HCT116 (cell line): ENCODE data around the gene WWP2. TPM values are rescaled to one million over a fixed set of nuclear protein-coding genes. Genes with fewer than 3 reads are reported as not detected.
A peak's percentile ranks its signal among the peaks of the same experiment; 100 is the strongest.

Experiments used
- ATAC-seq: fragments of 200-7000 bp; cut with Tn5 transposase; 2 replicates; pipeline ENCODE4 v1.9.1; 2020; ENCODE audit warnings: mild to moderate bottlenecking, moderate library complexity
- BruUV-seq: library from RNA; stranded (reverse); fragments of 400-500 nt; replicated peaks from 2 replicates; lab custom pipeline; 2021; lab: Mats Ljungman, UMichigan
- CTCF ChIA-PET: fragments of 300-600 bp; sonication (Branson Sonifier 250); formaldehyde crosslinking; loops from one replicate; lab custom pipeline; 2021; ENCODE audit warnings: antibody characterized with exemption; lab: Charles Lee
- POLR2A ChIA-PET: fragments of 300-600, 350-600 bp; sonication (Branson Sonifier 250); formaldehyde crosslinking; loops from one replicate; lab custom pipeline; 2021; ENCODE audit warnings: antibody characterized with exemption; lab: Charles Lee
- RAD21 ChIA-PET, 2 experiments: fragments of 300-600 bp; sonication (Branson Sonifier 250); formaldehyde crosslinking; loops; one replicate each; lab custom pipeline; 2023; ENCODE audit warnings: low total read pairs in 2 of 2; ENCODE audit not compliant: uncharacterized antibody in 2 of 2, unreplicated experiment in 2 of 2, low non-redundant PET in 1 of 2; lab: Charles Lee
- DNase-seq: peaks from one replicate; pipeline ENCODE4 v3.0.0-alpha.2; 2010; ENCODE audit warnings: low read depth, low spot score
- H2AFZ ChIP-seq: fragments of 200-600 bp; shearing (Covaris generic), sonication (generic); 2 replicates; pipeline ENCODE4 v1.6.1; 2017; ENCODE audit warnings: low read depth, mixed run types, mixed read lengths, antibody characterized with exemption, low read length; ENCODE audit not compliant: poor library complexity, severe bottlenecking
- H3K27ac ChIP-seq: 2 replicates; pipeline ENCODE4 v1.5.1; 2012; ENCODE audit warnings: low read depth, low read length
- H3K27me3 ChIP-seq: fragments of 200-600 bp; sonication (generic); 2 replicates; pipeline ENCODE4 v1.6.1; 2016; ENCODE audit warnings: mixed run types, low read length, mixed read lengths; ENCODE audit not compliant: insufficient read depth
- H3K36me3 ChIP-seq, 2 experiments: fragments of 200-500 bp in 1 of 2; fragments of 200-600 bp in 1 of 2; sonication (Bioruptor generic) in 1 of 2; sonication (generic) in 1 of 2; 2 replicates each; pipeline versions ENCODE4 v1.5.1 to v1.6.1; 2014 to 2016; ENCODE audit warnings: low read length in 2 of 2, inconsistent platforms in 1 of 2, mixed read lengths in 1 of 2, mixed run types in 1 of 2; ENCODE audit not compliant: insufficient read depth in 2 of 2, control insufficient read depth in 1 of 2
- H3K4me1 ChIP-seq, 2 experiments: fragments of 200-600 bp in 1 of 2; sonication (generic) in 1 of 2; 2 replicates each; pipeline versions ENCODE4 v1.5.1 to v1.6.1; 2012 to 2017; ENCODE audit warnings: low read length in 2 of 2, inconsistent platforms in 1 of 2, mild to moderate bottlenecking in 1 of 2, mixed read lengths in 1 of 2, mixed run types in 1 of 2, moderate library complexity in 1 of 2; ENCODE audit not compliant: insufficient read depth in 2 of 2, control insufficient read depth in 1 of 2
- H3K4me2 ChIP-seq: fragments of 200-600 bp; sonication (generic); 2 replicates; pipeline ENCODE4 v1.6.1; 2017; ENCODE audit warnings: mixed run types, low read length, mixed read lengths
- H3K4me3 ChIP-seq, 2 experiments: fragments of 200-600 bp in 1 of 2; sonication (generic) in 1 of 2; replicated peaks in 1 of 2; 2 replicates each; pipeline ENCODE4 v1.5.1; 2011 to 2016; ENCODE audit warnings: low read length in 2 of 2, control low read depth in 1 of 2, low read depth in 1 of 2, mild to moderate bottlenecking in 1 of 2, mixed read lengths in 1 of 2, mixed run types in 1 of 2
- H3K79me2 ChIP-seq: fragments of 200-600 bp; sonication (generic); 2 replicates; pipeline ENCODE4 v1.6.1; 2017; ENCODE audit warnings: mild to moderate bottlenecking, mixed run types, low read length, moderate library complexity, mixed read lengths; ENCODE audit not compliant: insufficient read depth
- H3K9ac ChIP-seq: fragments of 200-600 bp; sonication (generic); 2 replicates; pipeline ENCODE4 v1.6.1; 2016; ENCODE audit warnings: low read length, mixed read lengths
- H3K9me2 ChIP-seq: fragments of 200-600 bp; sonication (generic), shearing (Covaris generic); 2 replicates; pipeline ENCODE4 v1.6.1; 2017; ENCODE audit warnings: mixed run types, mild to moderate bottlenecking, moderate library complexity; ENCODE audit not compliant: insufficient read depth
- H3K9me3 ChIP-seq, 2 experiments: fragments of 200-500 bp in 1 of 2; fragments of 200-600 bp in 1 of 2; sonication (Bioruptor generic) in 1 of 2; sonication (generic) in 1 of 2; 2 replicates each; pipeline ENCODE4 v1.6.1; 2014 to 2017; ENCODE audit warnings: low read length in 2 of 2, mixed read lengths in 2 of 2, inconsistent platforms in 1 of 2, low read depth in 1 of 2, mild to moderate bottlenecking in 1 of 2, mixed run types in 1 of 2, moderate library complexity in 1 of 2; ENCODE audit not compliant: control insufficient read depth in 1 of 2, insufficient read depth in 1 of 2
- H4K20me1 ChIP-seq: fragments of 200-600 bp; sonication (generic), shearing (Covaris generic); 2 replicates; pipeline ENCODE4 v1.6.1; 2017; ENCODE audit warnings: mixed run types, mild to moderate bottlenecking, moderate library complexity; ENCODE audit not compliant: insufficient read depth
- CBX3 ChIP-seq: IDR thresholded peaks from 2 replicates; pipeline ENCODE4 v1.6.1; 2012; ENCODE audit warnings: low read depth
- CEBPB ChIP-seq: IDR thresholded peaks from 2 replicates; pipeline ENCODE4 v1.6.1; 2012; ENCODE audit warnings: low read depth
- CTCF ChIP-seq, 3 experiments: fragments of 200-600 bp in 1 of 3; sonication (generic) in 1 of 3; IDR thresholded peaks in 2 of 3; conservative IDR thresholded peaks in 1 of 3; 2 replicates each; pipeline ENCODE4 v1.5.1; 2012 to 2017; ENCODE audit warnings: low read depth in 2 of 3, low read length in 2 of 3, antibody characterized with exemption in 1 of 3, borderline replicate concordance in 1 of 3, control low read depth in 1 of 3, mild to moderate bottlenecking in 1 of 3, mixed read lengths in 1 of 3, mixed run types in 1 of 3, moderate library complexity in 1 of 3; ENCODE audit not compliant: insufficient read depth in 1 of 3
- EGR1 ChIP-seq: IDR thresholded peaks from 2 replicates; pipeline ENCODE4 v1.6.1; 2012; ENCODE audit warnings: low read depth
- EZH2 ChIP-seq: fragments of 200-600 bp; sonication (generic); IDR thresholded peaks from 2 replicates; pipeline ENCODE4 v1.6.1; 2017; ENCODE audit warnings: antibody characterized with exemption, mixed run types
- EZH2phosphoT487 ChIP-seq: fragments of 200-600 bp; IDR thresholded peaks from 2 replicates; pipeline ENCODE4 v1.6.1; 2018; ENCODE audit warnings: antibody characterized with exemption, borderline replicate concordance
- FOSL1 ChIP-seq: IDR thresholded peaks from 2 replicates; pipeline ENCODE4 v1.6.1; 2012; ENCODE audit warnings: low read depth
- JUND ChIP-seq: IDR thresholded peaks from 2 replicates; pipeline ENCODE4 v1.6.1; 2012
- MAX ChIP-seq: IDR thresholded peaks from 2 replicates; pipeline ENCODE4 v1.6.1; 2012
- POLR2AphosphoS5 ChIP-seq: IDR thresholded peaks from 2 replicates; pipeline ENCODE4 v1.6.1; 2011; ENCODE audit warnings: mild to moderate bottlenecking, low read depth, low read length, moderate library complexity
- RAD21 ChIP-seq: IDR thresholded peaks from 2 replicates; pipeline ENCODE4 v1.6.1; 2012; ENCODE audit warnings: low read depth, mild to moderate bottlenecking
- SIN3A ChIP-seq: IDR thresholded peaks from 2 replicates; pipeline ENCODE4 v1.6.1; 2012; ENCODE audit warnings: low read depth
- TCF7L2 ChIP-seq: IDR thresholded peaks from 2 replicates; pipeline ENCODE4 v1.7.0; 2011; ENCODE audit warnings: borderline replicate concordance, inconsistent platforms; ENCODE audit not compliant: insufficient read depth, insufficient read length; ENCODE audit errors: extremely low read depth
- ZBTB33 ChIP-seq: IDR thresholded peaks from 2 replicates; pipeline ENCODE4 v1.6.1; 2011; ENCODE audit warnings: mild to moderate bottlenecking, low read length, moderate library complexity; ENCODE audit not compliant: insufficient replicate concordance; ENCODE audit errors: extremely low read depth
- intact Hi-C: fragments of 100-400 bp; cut with micrococcal nuclease; formaldehyde crosslinking; loops from 2 replicates; pipeline ENCODE4 v1.10.0; 2022
- total RNA-seq: library from RNA; stranded (reverse); gene quantifications from one replicate; pipeline ENCODE4 v1.2.1, GENCODE V29; 2021; ENCODE audit not compliant: unreplicated experiment

WWP2 gene
- total RNA-seq, 1 experiment from 2014 or later = 44.2 TPM

- intact Hi-C loops = no loop called here
- POLR2A ChIA-PET = interaction anchor here (1.8 kb wide), 1 partner anchor 20 kb away, joined by 5 read pairs; the partner anchor contains the start of gene NQO1
- no TSS peak for BruUV-seq
- Histone ChIP-seq H4K20me1 (no peaks in the 10 kb centered on the region), H3K9me2 (no peaks in the 10 kb centered on the region), H3K4me1 (no peaks in the 10 kb centered on the region), H3K79me2 (peaks cover 91% of the 10 kb centered on the region), H3K36me3 (peaks cover 74 to 90% of the 10 kb centered on the region in 2 experiments), H3K4me3 (no peak overlapping the region), H3K27ac (no peak overlapping the region; the same call in 1 of the 2 replicates), H3K9ac (no peak overlapping the region), H3K4me2 (no peak overlapping the region), H3K9me3 (no peaks in the 10 kb centered on the region), H3K27me3 (no peaks in the 10 kb centered on the region), H2AFZ (no peak overlapping the region)
- TF ChIP-seq EZH2phosphoT487 (no peak), JUND (no peak), POLR2AphosphoS5 (no peak), CBX3 (no peak), MAX (no peak), SIN3A (no peak), CTCF (IDR thresholded peaks at IDR 0.05 in 2 of 3, conservative IDR thresholded peaks at IDR 0.05 in 1 of 3; ENCODE audit: borderline replicate concordance in 1 of 3, insufficient read depth in 1 of 3, low read depth in 2 of 3, low read length in 2 of 3) (no peak), TCF7L2 (no peak), RAD21 (no peak), FOSL1 (no peak), CEBPB (no peak), ZBTB33 (no peak), EGR1 (no peak), EZH2 (no peak)
- peak; percentile 33; the same call in 1 of the 2 replicates for ATAC-seq
- DNase-seq = no peak
- CTCF ChIA-PET = no interaction called here
- RAD21 ChIA-PET = no interaction called here
Measured at GRCh38 chr16:69745959-69746358, 16.2 kb upstream of the WWP2 start.
